ENCODE measurements around the gene DIS3L2.

The DIS3L2 gene

DNA sequence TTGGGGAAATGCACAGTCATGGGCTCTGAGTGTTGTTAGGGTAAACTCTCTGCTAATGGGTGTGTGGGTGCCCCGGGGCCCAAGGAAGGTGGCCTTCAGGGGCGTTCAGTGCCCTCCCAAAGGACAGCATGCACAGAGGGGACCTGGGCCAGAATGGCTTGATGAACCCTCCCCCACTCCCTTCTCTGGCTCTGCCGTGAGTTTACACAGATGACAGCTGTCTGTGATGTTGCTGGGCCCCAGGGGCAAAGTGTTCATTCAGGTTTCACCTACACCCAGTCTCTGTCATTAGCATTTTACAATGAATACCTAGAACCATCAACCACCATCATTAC lies 38.5 kb upstream of the DIS3L2 start:
- TF ChIP-seq POLR2A (IDR thresholded peaks at IDR 0.05; ENCODE audit: low read depth, low read length) (no peak), TAF1 (IDR thresholded peaks at IDR 0.05; ENCODE audit: borderline replicate concordance, low read depth, low read length) (no peak), POLR2AphosphoS5 (IDR thresholded peaks at IDR 0.05; ENCODE audit: low read depth, low read length) (no peak)
- FAIRE-seq (no peak), DNase-seq (ENCODE audit: insufficient read length) (no peak)

- no peak for TF ChIP-seq POLR2A (IDR thresholded peaks at IDR 0.05; ENCODE audit: low read depth, low read length)
- no peak for TF ChIP-seq TAF1 (IDR thresholded peaks at IDR 0.05; ENCODE audit: borderline replicate concordance, low read depth, low read length)
- FAIRE-seq (no peak), DNase-seq (ENCODE audit: insufficient read length) (no peak)
These were observed 37.3 kb upstream of the DIS3L2 start for GRCh38 chr2:231923951-231924888.

GRCh38 chr2:231924889-231925275 lies 36.6 kb upstream of the DIS3L2 start:
- FAIRE-seq: no peak
- DNase-seq (ENCODE audit: insufficient read length): no peak

DNA sequence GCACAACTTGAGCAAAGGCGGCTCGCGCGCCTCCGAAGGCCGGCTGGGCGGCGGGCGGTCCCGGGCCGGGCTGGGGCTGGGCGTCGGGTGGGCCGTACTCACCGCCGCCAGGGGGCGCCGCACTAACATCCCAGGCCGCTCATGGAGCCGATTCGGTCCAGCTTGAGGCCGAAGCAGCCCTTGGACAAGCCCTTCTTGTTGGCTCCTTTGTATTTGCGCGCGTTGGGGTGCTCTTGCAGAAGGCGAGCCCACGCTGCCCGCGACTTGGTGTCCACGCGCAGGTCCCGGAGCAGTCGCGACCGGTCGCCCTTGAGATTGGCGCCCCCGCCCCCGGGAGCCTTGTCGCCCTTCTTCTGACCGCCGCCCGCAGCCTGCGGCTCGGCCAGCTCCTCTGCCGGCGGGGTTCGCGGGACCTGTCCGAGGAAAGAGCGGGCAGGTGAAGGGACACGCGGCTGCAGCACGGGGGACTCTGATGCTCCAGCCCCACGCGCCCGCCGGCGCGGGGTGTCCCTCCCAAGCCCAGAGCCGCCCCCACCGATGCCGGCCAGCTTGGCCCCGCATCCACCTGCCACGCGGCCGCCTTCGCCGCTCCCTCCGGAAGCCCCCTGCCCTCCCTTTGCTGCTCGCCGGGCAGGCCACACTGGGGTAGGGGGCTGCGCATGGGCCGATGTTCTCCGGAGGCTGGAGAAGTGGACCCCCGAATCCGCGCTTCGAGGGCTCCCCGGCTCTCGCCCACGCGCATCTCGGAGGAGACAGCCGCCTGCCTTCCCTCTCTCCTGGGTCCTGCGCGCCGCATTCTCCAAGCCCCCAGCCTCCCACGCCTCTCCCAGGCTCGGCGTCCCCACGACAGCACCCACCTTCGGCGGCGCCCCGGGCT lies 36.0 kb upstream of the DIS3L2 start:
- TF ChIP-seq POLR2AphosphoS5 (IDR thresholded peaks at IDR 0.05; ENCODE audit: low read depth, low read length) (no peak), TAF1 (IDR thresholded peaks at IDR 0.05; ENCODE audit: borderline replicate concordance, low read depth, low read length) (no peak), POLR2A (IDR thresholded peaks at IDR 0.05; ENCODE audit: low read depth, low read length) (no peak)
- peak; percentile 90 for FAIRE-seq
- peak; percentile 89 for DNase-seq (ENCODE audit: insufficient read length)

More at GRCh38 chr2:231924889-231925275, 36.6 kb upstream of the DIS3L2 start:
- TF ChIP-seq POLR2A (IDR thresholded peaks at IDR 0.05; ENCODE audit: low read depth, low read length) (no peak), TAF1 (IDR thresholded peaks at IDR 0.05; ENCODE audit: borderline replicate concordance, low read depth, low read length) (no peak), POLR2AphosphoS5 (IDR thresholded peaks at IDR 0.05; ENCODE audit: low read depth, low read length) (no peak)

- TF ChIP-seq TAF1 (IDR thresholded peaks at IDR 0.05; ENCODE audit: borderline replicate concordance, low read depth, low read length): no peak
- peak; percentile 39; the same call in 1 of the 2 replicates for TF ChIP-seq POLR2A (IDR thresholded peaks at IDR 0.05; ENCODE audit: low read depth, low read length)
- no peak for TF ChIP-seq POLR2AphosphoS5 (IDR thresholded peaks at IDR 0.05; ENCODE audit: low read depth, low read length)
- no peak for FAIRE-seq
- peak; percentile 62 for DNase-seq (ENCODE audit: insufficient read length)
These were observed 35.3 kb upstream of the DIS3L2 start, which contains the start of gene NPPC for GRCh38 chr2:231926180-231926741. Gene NPPC, minus strand, starts transcription at chr2:231926396. Its CDS starts 147 bp downstream, at chr2:231926249.

DNA sequence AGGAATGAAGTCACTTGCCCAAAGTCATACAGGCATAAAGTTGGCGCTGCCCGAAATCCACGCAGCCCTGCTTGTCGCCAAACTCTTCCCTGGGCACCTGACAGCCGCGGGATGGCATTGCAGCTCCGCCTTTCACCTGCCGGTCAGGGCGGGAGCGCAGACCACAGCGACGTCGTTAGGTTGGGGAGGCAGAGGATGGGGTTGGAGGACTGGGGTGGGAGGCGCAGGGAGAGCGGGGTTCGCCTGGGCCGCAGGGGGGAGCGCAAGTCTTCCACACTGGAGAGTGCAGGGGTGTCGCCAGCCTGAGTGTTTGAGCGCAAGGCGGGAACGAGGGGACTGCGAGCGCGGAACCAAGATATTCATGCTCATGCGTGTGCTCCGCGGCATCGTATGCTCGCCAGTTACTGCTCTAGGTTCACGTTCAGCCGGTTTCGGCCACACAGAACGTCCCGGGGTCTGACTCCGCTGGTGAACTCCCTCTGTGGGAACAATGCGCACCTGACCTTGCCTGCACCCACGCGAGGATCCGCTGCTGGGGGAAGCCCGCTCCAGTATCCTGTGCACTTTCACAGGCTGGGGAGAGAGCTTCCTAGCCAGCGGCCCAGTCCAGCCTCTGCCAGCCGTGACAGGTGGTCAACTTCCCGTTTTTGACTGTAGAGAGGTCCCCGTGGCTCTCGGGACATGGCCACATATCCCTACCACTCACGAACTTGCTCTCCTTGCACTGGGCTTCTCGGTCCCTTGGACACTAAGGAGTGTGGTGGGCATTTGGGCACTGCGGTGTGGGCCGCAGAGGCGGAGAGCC lies 34.5 kb upstream of the DIS3L2 start:
- FAIRE-seq (no peak), DNase-seq (ENCODE audit: insufficient read length) (no peak)
- TF ChIP-seq POLR2AphosphoS5 (IDR thresholded peaks at IDR 0.05; ENCODE audit: low read depth, low read length): no peak
- TF ChIP-seq POLR2A (IDR thresholded peaks at IDR 0.05; ENCODE audit: low read depth, low read length): no peak
- TF ChIP-seq TAF1 (IDR thresholded peaks at IDR 0.05; ENCODE audit: borderline replicate concordance, low read depth, low read length): no peak

GRCh38 chr2:231927566-231927890 lies 34.0 kb upstream of the DIS3L2 start:
- DNase-seq (ENCODE audit: insufficient read length): no peak
- no peak for TF ChIP-seq POLR2A (IDR thresholded peaks at IDR 0.05; ENCODE audit: low read depth, low read length)
- no peak for TF ChIP-seq TAF1 (IDR thresholded peaks at IDR 0.05; ENCODE audit: borderline replicate concordance, low read depth, low read length)
- no peak for TF ChIP-seq POLR2AphosphoS5 (IDR thresholded peaks at IDR 0.05; ENCODE audit: low read depth, low read length)
- no peak for FAIRE-seq

GRCh38 chr2:231928481-231928880 lies 33.0 kb upstream of the DIS3L2 start:
- no peak for DNase-seq (ENCODE audit: insufficient read length)
- TF ChIP-seq POLR2A (IDR thresholded peaks at IDR 0.05; ENCODE audit: low read depth, low read length) (no peak), TAF1 (IDR thresholded peaks at IDR 0.05; ENCODE audit: borderline replicate concordance, low read depth, low read length) (no peak), POLR2AphosphoS5 (IDR thresholded peaks at IDR 0.05; ENCODE audit: low read depth, low read length) (no peak)
- no peak for FAIRE-seq

- FAIRE-seq (no peak), DNase-seq (ENCODE audit: insufficient read length) (no peak)
- no peak for TF ChIP-seq POLR2AphosphoS5 (IDR thresholded peaks at IDR 0.05; ENCODE audit: low read depth, low read length)
- no peak for TF ChIP-seq TAF1 (IDR thresholded peaks at IDR 0.05; ENCODE audit: borderline replicate concordance, low read depth, low read length)
- TF ChIP-seq POLR2A (IDR thresholded peaks at IDR 0.05; ENCODE audit: low read depth, low read length): no peak
These were observed 32.4 kb upstream of the DIS3L2 start for GRCh38 chr2:231928901-231929725.

All from GM12892 (cell line).